ENCODE data around the gene IQCC. TPM values are rescaled to one million over a fixed set of nuclear protein-coding genes. Genes with fewer than 3 reads are reported as not detected.

Gene IQCC
- total and polyA plus RNA-seq, 7 donors, result 0.60 to 3.9 (median 1.8) TPM

GRCh38 chr1:32186077-32186476 lies 19.4 kb upstream of the IQCC start:
- Histone ChIP-seq H3K27me3 (no peaks in the 10 kb centered on the region), H3K27ac (no peak overlapping the region), H3K4me1 (peaks cover 0 to 54% (median 43%) of the 10 kb centered on the region in 4 donors), H3K4me3 (no peak overlapping the region), H3K36me3 (peaks cover 27 to 96% (median 64%) of the 10 kb centered on the region in 4 donors), H3K9me3 (no peaks in the 10 kb centered on the region)
- intact Hi-C loops (cut with DNase I), result no loop called here
- DNase-seq, result no peak
- TF ChIP-seq POLR2A (IDR thresholded peaks at IDR 0.05), result no peak
- TF ChIP-seq POLR2AphosphoS5 (IDR thresholded peaks at IDR 0.05), result no peak
- TF ChIP-seq CTCF (IDR thresholded peaks at IDR 0.05), result no peak
- TF ChIP-seq EP300 (IDR thresholded peaks at IDR 0.05), result no peak
- 95 to 98% methylated on average over 2 of the region's 2 CpGs for WGBS, 2 donors

- DNase-seq, result no peak
- no peak for TF ChIP-seq POLR2AphosphoS5 (IDR thresholded peaks at IDR 0.05)
- TF ChIP-seq CTCF (IDR thresholded peaks at IDR 0.05), result no peak
- no peak for TF ChIP-seq EP300 (IDR thresholded peaks at IDR 0.05)
- no peak for TF ChIP-seq POLR2A (IDR thresholded peaks at IDR 0.05)
- no peak overlapping the region for H3K4me3 ChIP-seq
- intact Hi-C loops (cut with DNase I), result no loop called here
- WGBS, 2 donors, result 80 to 94% methylated on average over 2 of the region's 2 CpGs
- no peak overlapping the region for H3K27ac ChIP-seq
- peaks cover 31 to 96% (median 68%) of the 10 kb centered on the region in 4 donors for H3K36me3 ChIP-seq
- H3K4me1 ChIP-seq, result peaks cover 0 to 50% (median 38%) of the 10 kb centered on the region in 4 donors
- no peaks in the 10 kb centered on the region for H3K9me3 ChIP-seq
- no peaks in the 10 kb centered on the region for H3K27me3 ChIP-seq
Observed at GRCh38 chr1:32186491-32186890, 19.0 kb upstream of the IQCC start.

- no peak overlapping the region for H3K4me3 ChIP-seq
- H3K27me3 ChIP-seq, result no peaks in the 10 kb centered on the region
- H3K36me3 ChIP-seq, result peaks cover 45 to 96% (median 78%) of the 10 kb centered on the region in 4 donors
- no peak for DNase-seq
- no peaks in the 10 kb centered on the region for H3K9me3 ChIP-seq
- WGBS, 2 donors, result 97 to 98% methylated on average over 9 of the region's 9 CpGs
- intact Hi-C loops (cut with DNase I), result no loop called here
- H3K27ac ChIP-seq, result no peak overlapping the region
- TF ChIP-seq CTCF (IDR thresholded peaks at IDR 0.05) (no peak), EP300 (IDR thresholded peaks at IDR 0.05) (no peak), POLR2AphosphoS5 (IDR thresholded peaks at IDR 0.05) (no peak), POLR2A (IDR thresholded peaks at IDR 0.05) (no peak)
- peaks cover 0 to 37% (median 25%) of the 10 kb centered on the region in 4 donors for H3K4me1 ChIP-seq
Observed at GRCh38 chr1:32187850-32188249, 17.6 kb upstream of the IQCC start.

GRCh38 chr1:32192220-32192948 lies 13.1 kb upstream of the IQCC start:
- Histone ChIP-seq H3K27me3 (no peaks in the 10 kb centered on the region), H3K4me1 (no peaks in the 10 kb centered on the region), H3K4me3 (no peak overlapping the region), H3K36me3 (peaks cover 68 to 100% (median 88%) of the 10 kb centered on the region in 4 donors), H3K9me3 (no peaks in the 10 kb centered on the region), H3K27ac (no peak overlapping the region)
- no peak for TF ChIP-seq POLR2A (IDR thresholded peaks at IDR 0.05)
- no peak for TF ChIP-seq EP300 (IDR thresholded peaks at IDR 0.05)
- no peak for TF ChIP-seq CTCF (IDR thresholded peaks at IDR 0.05)
- TF ChIP-seq POLR2AphosphoS5 (IDR thresholded peaks at IDR 0.05), result no peak
- DNase-seq, result no peak
- WGBS, 2 donors, result 96% methylated on average over 8 of the region's 8 CpGs
- intact Hi-C loops (cut with DNase I), result no loop called here
